ENCODE results near the gene TFPI.

Gene TFPI

DNA sequence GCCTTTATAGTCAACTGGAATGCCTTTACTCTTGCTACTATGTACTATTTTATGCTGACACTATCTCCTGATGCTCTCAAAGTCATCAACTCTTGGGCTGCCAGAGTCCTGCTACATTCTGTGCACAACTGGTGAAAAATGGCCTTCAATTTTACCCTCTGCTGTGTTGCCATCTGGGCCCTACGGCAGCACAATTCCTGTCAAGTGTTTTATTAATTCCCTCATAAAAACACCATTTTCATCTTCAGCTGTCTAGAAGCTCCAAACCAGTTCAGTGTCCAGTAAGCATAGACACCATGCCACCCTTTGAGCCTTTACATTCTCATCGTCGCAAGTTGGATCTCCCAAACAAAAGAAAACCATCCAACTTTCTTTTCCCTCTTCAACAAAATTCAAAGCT lies 132.7 kb downstream of the TFPI start:
- no peaks in the 10 kb centered on the region for H3F3A ChIP-seq (ENCODE audit: control insufficient read depth, insufficient read depth)
- H3K9me3 ChIP-seq (ENCODE audit: control insufficient read depth, insufficient read depth, low read length) = no peaks in the 10 kb centered on the region
- H3K36me3 ChIP-seq (ENCODE audit: control insufficient read depth, low read length) = no peaks in the 10 kb centered on the region
- no peak overlapping the region for H3K4me3 ChIP-seq (ENCODE audit: low read length)
- no peak for TF ChIP-seq EZH2phosphoT487 (IDR thresholded peaks at IDR 0.05; ENCODE audit: borderline replicate concordance, low read length)
- TF ChIP-seq, protein P1, sequence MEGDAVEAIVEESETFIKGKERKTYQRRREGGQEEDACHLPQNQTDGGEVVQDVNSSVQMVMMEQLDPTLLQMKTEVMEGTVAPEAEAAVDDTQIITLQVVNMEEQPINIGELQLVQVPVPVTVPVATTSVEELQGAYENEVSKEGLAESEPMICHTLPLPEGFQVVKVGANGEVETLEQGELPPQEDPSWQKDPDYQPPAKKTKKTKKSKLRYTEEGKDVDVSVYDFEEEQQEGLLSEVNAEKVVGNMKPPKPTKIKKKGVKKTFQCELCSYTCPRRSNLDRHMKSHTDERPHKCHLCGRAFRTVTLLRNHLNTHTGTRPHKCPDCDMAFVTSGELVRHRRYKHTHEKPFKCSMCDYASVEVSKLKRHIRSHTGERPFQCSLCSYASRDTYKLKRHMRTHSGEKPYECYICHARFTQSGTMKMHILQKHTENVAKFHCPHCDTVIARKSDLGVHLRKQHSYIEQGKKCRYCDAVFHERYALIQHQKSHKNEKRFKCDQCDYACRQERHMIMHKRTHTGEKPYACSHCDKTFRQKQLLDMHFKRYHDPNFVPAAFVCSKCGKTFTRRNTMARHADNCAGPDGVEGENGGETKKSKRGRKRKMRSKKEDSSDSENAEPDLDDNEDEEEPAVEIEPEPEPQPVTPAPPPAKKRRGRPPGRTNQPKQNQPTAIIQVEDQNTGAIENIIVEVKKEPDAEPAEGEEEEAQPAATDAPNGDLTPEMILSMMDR (IDR thresholded peaks at IDR 0.05; ENCODE audit: low read depth, low read length, poor library complexity, severe bottlenecking) = no peak
- H4K20me1 ChIP-seq (ENCODE audit: control insufficient read depth, insufficient read depth, low read depth, low read length) = no peaks in the 10 kb centered on the region
- no peaks in the 10 kb centered on the region for H3K79me2 ChIP-seq (ENCODE audit: control insufficient read depth, low read length)
- H3K27ac ChIP-seq (ENCODE audit: low read depth, low read length) = no peak overlapping the region
- no peaks in the 10 kb centered on the region for H3K9me2 ChIP-seq (replicated peaks; ENCODE audit: control insufficient read depth, low read length)
- no peak overlapping the region for H3K4me2 ChIP-seq (ENCODE audit: low read length)
- no peaks in the 10 kb centered on the region for H3K4me1 ChIP-seq (ENCODE audit: control insufficient read depth, low read length)
- no peaks in the 10 kb centered on the region for H3K27me3 ChIP-seq (ENCODE audit: control insufficient read depth, low read length)

DNA sequence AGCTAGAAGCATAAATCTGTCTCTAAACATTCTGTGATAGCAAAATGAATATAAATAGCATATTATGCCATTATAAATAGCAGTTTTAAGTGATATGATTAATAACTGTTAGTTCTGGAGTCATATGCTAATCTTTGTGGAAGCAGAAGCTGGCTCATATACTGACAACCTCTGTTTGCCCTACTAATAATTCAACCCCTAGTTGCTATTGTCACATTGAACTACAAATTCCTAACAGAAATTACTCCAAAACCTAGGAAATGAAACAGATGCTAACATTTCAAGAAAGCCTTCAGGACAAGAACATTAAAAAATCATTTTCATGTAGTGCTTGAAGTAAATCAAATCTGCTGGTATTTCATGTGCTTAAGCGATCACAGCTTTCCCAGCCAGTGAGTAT lies 134.4 kb downstream of the TFPI start:
- Histone ChIP-seq H3K27ac (ENCODE audit: low read depth, low read length) (no peak overlapping the region), H3K36me3 (ENCODE audit: control insufficient read depth, low read length) (no peaks in the 10 kb centered on the region), H3K9me3 (ENCODE audit: control insufficient read depth, insufficient read depth, low read length) (no peaks in the 10 kb centered on the region), H3K79me2 (ENCODE audit: control insufficient read depth, low read length) (no peaks in the 10 kb centered on the region), H3K4me1 (ENCODE audit: control insufficient read depth, low read length) (no peaks in the 10 kb centered on the region), H4K20me1 (ENCODE audit: control insufficient read depth, insufficient read depth, low read depth, low read length) (no peaks in the 10 kb centered on the region), H3K27me3 (ENCODE audit: control insufficient read depth, low read length) (no peaks in the 10 kb centered on the region), H3F3A (ENCODE audit: control insufficient read depth, insufficient read depth) (no peaks in the 10 kb centered on the region), H3K9me2 (replicated peaks; ENCODE audit: control insufficient read depth, low read length) (no peaks in the 10 kb centered on the region), H3K4me3 (ENCODE audit: low read length) (no peak overlapping the region), H3K4me2 (ENCODE audit: low read length) (no peak overlapping the region)
- TF ChIP-seq, protein P1 (IDR thresholded peaks at IDR 0.05; ENCODE audit: low read depth, low read length, poor library complexity, severe bottlenecking) = no peak
- TF ChIP-seq EZH2phosphoT487 (IDR thresholded peaks at IDR 0.05; ENCODE audit: borderline replicate concordance, low read length) = no peak

DNA sequence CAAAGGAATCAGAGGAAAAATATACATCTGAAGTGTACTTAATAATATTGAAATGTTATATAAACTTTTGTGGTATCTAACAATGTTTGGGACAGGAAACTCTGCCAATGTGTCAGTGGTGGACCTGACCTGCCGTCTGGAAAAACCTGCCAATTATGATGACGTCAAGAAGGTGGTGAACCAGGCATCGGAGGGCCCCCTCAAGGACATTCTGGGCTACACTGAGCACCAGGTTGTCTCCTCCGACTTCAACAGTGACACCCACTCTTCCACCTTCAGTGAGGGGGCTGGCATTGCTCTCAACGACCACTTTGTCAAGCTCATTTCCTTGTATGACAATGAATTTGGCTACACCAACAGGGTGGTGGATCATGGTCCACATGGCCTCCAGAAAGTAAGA lies 138.8 kb downstream of the TFPI start:
- H3K4me2 ChIP-seq (ENCODE audit: low read length) = no peak overlapping the region
- no peaks in the 10 kb centered on the region for H3F3A ChIP-seq (ENCODE audit: control insufficient read depth, insufficient read depth)
- no peak for TF ChIP-seq EZH2phosphoT487 (IDR thresholded peaks at IDR 0.05; ENCODE audit: borderline replicate concordance, low read length)
- TF ChIP-seq, protein P1 (IDR thresholded peaks at IDR 0.05; ENCODE audit: low read depth, low read length, poor library complexity, severe bottlenecking) = no peak
- no peaks in the 10 kb centered on the region for H4K20me1 ChIP-seq (ENCODE audit: control insufficient read depth, insufficient read depth, low read depth, low read length)
- no peaks in the 10 kb centered on the region for H3K27me3 ChIP-seq (ENCODE audit: control insufficient read depth, low read length)
- no peaks in the 10 kb centered on the region for H3K9me2 ChIP-seq (replicated peaks; ENCODE audit: control insufficient read depth, low read length)
- H3K4me3 ChIP-seq (ENCODE audit: low read length) = no peak overlapping the region
- no peaks in the 10 kb centered on the region for H3K4me1 ChIP-seq (ENCODE audit: control insufficient read depth, low read length)
- H3K79me2 ChIP-seq (ENCODE audit: control insufficient read depth, low read length) = no peaks in the 10 kb centered on the region
- no peaks in the 10 kb centered on the region for H3K36me3 ChIP-seq (ENCODE audit: control insufficient read depth, low read length)
- no peaks in the 10 kb centered on the region for H3K9me3 ChIP-seq (ENCODE audit: control insufficient read depth, insufficient read depth, low read length)
- H3K27ac ChIP-seq (ENCODE audit: low read depth, low read length) = no peak overlapping the region
